IPS-NIHi7 (cell line): Measurements from ENCODE around the gene TOM1L2.
"Not testable (repeated sequence)": the region's sequence is repeated elsewhere in the genome, so short reads cannot be mapped to it uniquely, and the experiment has no call there.

Experiments used
- DNase-seq: peaks from one replicate; pipeline ENCODE4 v3.0.0; 2012; ENCODE audit warnings: mixed read lengths; ENCODE audit errors: extremely low spot score

The TOM1L2 gene

DNA sequence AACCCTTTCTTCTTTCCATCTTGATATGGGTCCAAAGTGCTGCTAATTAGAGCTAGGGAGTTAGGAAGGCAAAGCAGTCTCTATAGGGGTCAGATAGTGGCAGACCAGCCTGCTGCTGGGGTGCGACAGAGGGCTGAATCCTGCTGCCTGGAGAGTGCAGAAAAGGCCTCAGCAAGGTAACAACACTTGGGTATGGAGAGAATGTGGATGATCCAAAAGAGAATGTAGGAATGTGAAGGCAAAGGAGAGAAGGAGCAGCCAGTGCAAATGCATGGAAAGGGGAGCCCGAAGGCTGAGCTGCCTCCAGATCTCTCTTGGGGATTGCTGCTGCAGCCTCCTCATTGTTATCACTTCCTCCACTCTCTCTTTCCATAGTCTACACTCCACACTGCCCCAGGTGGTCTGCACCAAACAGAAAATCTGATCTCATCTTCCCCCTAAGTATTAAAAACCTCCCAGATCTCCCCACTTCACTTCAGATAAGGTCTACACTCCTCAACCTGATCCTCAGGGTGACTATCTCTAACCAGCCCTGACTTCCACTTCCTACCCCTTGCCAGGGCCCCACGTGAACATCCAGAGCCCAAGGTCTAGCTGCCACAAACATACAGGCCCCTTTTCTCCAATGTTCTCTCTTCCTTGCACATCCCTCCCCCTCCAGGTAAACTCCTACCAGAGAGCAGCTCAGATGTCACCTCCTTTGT lies 28.8 kb downstream of the TOM1L2 start:
- DNase-seq, result no peak

DNA sequence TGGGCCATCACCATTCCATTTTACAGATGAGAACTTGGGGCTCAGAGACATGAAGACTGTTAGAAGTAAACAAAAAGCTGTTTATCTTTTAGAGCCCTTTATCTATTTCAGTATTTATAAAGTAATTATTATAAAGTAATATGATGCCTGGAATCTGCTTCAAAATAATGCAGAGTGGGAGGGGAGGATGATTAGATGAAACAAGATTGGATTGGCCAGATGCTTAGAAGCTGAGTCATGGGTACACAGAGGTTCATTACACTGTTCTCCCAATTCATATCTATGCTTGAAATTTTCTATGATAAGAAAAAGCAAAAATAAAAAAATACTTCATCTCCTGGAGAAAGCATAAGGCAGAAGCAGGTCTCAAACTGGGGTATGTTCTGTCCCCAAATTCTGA lies 29.4 kb downstream of the TOM1L2 start:
- DNase-seq, result no peak

DNA sequence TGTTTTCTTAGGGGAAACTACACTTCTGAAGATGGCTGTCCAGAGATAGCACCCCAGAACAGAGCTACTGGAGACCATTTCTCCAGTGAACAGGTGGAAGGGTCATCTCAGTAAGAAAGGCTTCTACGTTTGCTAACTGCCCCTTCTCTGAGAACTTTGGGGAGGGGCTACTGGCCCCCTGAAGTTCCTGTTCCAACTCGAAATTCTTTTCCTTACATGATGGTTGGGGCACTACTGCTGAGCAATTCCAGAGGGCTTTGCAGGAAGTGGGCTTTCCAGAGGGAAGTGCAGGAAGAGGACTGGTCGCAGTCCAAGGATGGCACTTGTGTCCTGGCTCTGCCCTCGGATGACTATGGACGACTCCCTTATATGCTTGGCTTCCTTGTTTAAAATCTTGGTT lies 31.2 kb downstream of the TOM1L2 start:
- no peak for DNase-seq

DNA sequence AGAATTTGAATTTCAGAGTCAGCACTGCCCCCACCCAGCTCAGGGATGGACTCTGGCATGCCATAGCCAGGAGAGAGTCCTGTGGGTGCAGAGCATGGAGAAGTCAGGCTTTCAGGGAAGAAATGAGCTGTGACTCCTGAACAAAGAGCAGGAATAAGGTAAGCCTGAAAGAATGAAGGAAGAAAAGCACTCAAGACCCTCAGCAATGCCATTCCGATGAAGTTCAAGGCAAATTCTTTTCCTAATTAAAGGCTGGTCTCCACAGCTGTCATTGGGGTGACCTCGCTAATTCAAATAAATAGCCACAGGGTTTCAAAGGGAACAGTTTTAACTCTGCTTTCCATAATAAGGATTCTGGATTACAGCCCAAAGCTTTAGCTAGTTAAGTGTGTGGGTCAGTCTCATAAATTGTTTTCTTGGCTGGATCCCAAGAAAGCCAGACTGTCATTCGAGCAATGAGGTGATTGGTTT lies 31.7 kb downstream of the TOM1L2 start:
- no peak for DNase-seq

DNA sequence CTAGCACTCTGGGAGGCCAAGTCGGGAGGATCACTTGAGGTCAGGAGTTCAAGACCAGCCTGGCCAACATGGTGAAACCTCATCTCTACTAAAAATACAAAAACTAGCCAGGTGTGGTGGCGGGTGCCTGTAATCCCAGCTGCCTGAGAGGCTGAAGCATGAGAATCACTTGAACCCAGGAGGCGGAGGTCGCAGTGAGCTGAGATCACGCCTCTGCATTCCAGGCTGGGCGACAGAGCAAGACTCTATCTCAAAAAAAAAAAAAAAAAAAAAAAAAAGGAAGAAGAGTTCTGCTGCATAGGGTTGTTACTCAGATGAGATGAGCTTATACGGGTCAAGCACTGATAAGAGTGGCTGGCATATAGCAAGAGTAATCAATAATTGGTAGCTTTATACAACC lies 32.3 kb downstream of the TOM1L2 start:
- DNase-seq, result not testable (repeated sequence)

DNA sequence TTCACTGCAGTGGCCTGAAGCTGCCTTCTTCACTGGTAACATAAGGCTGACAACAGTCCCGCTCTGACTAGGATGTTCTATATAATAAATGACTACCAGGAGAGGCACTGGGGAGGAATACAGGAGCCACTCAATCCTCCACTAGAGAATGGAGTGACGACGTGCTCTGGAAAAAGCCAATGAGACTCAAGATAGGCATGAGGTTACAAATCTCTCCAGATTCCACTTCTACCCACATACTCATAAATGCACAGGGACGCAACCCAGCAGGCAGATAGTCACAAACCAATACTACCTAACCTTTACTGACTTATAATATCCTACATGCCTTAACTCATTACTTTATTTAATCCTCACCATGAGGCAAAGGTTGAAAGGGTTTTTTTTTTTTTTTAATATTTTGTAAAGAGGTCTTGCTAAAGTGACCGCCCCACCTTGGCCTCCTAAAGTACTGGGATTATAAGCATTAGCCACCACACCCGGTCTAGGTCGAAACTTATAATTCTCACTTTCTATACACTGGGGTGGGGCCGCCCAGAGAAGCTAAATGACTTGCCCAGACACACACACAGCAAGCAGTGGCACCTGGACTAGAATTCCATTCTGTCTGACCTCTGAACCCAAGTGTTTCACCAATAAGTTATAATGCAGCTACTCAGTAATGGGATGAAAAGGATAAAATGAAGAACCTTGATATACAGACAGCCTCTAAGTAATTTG lies 33.7 kb downstream of the TOM1L2 start:
- no peak for DNase-seq

DNA sequence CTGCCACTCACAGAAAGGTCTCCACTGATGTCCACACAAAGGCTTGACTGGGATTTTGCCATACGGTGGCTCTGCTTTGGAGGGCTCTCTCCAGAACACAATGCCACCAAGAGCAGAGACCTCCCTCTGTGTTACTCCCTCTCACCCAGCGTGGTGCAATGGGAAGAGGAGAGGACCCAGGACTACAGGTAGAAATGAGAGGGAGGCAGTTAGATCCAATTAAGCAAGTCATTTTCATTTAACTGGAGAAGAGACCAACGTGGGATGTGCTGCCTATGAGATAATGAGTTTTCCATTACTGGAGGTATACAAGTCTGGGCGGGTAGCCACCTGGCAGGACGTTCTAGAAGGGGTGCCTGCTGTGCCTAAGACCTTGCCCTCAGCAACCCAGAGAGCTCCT lies 34.2 kb downstream of the TOM1L2 start:
- DNase-seq, result no peak

DNA sequence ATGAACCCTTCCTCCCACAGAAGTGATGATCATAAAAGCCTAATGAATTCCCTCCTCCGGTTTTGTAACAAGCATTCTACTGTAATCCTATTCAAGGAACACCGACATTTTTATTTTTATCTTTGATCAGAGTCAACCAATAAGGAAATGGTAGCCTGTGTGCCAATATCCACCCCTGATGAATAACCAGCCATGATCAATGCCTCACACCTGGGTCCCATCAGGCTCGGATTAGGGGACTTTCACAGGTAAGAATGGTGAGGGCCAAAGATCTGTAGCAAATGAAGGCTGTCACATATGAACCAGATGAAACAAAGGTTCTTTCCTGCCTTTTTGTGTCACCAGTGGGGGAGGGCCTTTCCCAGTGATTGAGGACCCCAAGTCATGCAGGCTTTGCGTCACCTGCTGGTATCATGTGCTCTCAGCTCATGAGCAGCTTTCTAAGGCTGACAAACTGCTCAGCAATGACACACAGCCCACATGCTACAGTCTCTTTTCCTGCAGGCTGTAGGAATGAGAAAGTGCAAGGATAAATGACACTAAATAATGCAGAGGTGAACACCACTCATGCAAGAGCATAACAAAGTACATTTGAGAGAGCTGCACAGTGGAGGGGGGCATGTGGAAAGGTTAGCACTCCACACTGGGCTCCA lies 34.9 kb downstream of the TOM1L2 start:
- DNase-seq, result no peak

DNA sequence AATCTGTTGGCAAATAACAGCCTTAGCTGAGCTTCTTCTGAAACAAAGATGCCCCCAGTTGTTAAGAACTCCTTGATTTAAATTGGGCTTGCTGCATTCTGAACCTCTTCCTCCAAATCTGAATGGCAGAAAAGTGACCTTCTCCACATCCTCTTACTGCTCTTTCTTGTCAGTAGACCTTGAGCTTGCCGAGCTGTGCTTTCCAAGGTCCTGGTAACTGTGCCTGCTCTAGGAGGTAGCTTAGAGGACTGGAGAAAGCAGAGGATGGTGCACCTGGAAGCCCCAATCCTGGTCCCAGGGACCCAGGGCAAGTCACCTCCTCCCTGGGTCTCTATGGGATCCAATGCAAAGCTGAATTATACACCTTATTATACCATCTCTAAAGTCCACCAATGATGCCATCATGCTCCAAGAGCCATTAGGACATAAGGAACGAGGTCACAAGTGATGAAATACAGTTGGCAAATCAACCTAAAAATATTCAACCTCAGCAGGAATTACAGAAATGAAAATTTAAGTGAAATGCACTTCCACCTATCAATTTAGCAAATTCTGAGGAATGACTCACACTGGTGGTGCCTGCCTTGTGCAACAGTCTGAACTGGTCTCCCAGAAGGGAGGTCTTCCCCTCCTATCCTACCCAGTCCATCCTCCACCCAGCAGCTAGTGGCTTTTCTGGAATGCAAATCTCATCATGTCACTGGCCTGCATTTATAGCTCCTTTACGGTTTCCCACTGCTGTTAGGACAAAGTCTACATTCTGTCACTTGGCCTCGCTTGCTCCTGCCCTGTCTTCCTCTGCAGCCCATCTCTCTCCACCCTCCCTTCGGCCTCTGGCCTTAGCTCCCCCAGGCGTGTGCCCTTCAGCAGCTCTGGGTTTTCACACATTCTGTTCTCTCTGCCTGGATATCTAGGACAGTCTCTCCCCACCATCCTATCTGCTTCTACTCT lies 36.6 kb downstream of the TOM1L2 start:
- DNase-seq, result no peak

DNA sequence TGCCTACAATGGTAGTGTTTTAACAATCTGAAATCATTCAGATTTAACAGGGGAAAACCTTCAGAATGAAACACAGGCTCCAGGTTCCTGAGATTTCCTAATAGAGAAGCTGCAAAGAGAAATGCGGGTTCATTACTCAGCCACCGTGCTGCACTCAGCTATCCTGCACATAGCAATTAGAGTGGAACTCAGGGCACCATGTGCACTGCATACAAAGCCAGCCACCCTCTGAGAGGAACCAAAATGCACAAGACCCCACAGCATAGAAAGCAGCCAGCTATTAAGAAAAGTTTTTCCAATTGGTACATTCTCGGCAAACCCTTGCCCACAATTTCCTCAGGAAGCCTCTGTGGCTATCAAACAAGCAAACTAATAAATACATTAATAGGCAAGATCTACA lies 37.4 kb downstream of the TOM1L2 start:
- no peak for DNase-seq

DNA sequence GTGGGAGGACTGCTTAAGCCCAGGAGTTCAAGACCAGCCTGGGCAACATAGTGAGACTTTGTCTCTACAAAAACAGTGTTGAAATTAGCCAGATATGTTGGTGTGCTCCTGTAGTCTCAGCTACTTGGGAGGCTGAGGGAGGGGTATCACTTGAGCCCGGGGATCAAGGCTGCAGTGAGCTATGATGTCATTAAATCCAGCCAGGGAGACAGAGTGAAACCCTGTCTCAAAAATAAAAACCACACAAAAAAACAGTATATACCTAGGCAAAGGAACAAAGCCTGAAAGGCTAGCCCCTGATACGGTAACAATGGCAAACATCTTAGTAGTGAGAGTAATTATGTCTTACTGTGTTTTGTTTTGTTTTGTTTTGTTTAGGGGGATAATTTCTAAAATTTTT lies 38.0 kb downstream of the TOM1L2 start:
- no peak for DNase-seq

DNA sequence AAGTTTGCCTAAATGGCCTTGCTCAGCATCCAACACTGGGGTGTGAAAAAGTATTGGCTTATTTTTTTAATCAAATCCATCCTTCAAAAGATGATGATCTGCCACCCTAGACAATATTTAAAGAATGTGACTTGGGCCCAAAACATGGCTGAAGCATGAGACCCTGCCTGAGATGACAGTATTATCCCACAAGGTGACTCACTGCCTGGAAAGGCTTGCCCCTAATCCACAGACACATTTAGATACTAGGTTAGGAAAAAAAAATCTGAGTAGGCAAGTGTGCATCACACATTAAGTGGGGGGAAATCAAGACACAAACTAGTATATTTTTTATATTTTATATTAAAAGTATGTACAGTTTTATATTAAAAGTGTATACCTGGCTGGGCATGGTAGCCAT lies 38.4 kb downstream of the TOM1L2 start:
- DNase-seq, result no peak

DNA sequence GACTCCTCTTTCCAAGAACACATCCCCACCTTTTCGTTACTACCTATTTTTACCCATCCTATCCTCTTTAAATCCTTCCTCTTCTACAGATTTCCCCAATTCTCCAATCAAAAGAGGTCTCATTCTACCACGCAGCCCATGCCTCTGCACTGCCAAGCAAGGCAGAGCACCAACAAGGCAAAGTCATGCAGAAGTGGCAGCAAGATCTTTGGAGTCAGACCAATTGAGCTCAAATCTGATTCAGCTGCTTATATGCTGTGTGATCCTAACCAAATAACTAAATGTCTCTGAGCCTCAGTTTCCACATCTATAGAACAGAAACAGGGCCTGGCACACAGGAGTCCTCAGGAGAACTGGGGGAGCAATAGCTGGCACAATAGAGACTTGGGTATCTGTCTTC lies 41.0 kb downstream of the TOM1L2 start:
- no peak for DNase-seq

DNA sequence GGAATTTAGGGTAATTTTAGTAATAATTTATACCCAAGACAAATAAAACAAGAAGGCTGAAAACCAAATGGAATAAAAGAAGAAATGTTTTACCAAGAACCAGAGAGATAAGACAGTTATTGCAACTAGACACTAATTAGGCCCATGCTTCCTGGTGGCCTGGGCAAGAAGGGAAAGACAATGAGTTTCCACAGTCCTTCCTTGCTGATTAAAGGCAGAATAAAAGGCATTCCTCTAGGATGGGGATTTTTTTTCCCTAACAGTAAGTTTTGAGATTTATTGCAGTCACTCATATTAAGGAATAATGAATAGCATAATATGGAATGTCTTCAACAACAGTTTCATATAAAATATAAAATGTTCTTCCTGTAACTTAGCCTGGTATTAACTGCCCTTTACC lies 41.5 kb downstream of the TOM1L2 start:
- DNase-seq, result no peak

DNA sequence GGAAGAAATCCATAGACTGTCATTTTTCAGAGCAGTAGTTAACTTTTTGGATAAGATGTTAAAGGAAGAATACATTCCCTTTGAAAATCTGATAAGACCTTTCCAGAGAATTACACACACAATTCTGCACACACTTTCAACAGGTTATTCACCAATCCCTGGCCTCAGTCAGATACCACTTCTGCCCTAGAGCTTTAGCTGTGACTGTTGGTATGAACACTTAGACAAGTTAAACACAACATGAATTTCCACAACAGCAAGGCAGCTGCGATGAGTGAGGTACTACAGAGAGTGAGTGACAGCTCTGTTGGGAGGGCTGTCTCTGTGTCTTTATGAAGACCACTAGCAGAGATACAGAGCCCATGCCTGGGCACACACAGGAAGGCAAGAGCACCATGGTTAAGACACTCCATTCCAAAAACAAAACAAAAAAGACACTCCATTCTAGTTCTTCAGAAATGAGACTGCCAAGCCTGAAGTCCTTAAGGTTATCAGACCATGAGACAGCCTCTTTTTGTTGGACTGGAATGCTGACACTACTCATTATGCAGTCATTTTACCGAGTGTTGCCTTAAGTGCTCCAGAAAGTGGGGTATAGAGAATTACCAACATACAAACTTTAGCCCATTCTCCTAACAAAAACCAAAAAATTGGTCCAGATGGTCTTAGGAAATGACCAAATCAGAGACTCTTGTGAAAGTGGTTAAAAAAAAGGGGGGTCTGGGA lies 42.4 kb downstream of the TOM1L2 start:
- no peak for DNase-seq

DNA sequence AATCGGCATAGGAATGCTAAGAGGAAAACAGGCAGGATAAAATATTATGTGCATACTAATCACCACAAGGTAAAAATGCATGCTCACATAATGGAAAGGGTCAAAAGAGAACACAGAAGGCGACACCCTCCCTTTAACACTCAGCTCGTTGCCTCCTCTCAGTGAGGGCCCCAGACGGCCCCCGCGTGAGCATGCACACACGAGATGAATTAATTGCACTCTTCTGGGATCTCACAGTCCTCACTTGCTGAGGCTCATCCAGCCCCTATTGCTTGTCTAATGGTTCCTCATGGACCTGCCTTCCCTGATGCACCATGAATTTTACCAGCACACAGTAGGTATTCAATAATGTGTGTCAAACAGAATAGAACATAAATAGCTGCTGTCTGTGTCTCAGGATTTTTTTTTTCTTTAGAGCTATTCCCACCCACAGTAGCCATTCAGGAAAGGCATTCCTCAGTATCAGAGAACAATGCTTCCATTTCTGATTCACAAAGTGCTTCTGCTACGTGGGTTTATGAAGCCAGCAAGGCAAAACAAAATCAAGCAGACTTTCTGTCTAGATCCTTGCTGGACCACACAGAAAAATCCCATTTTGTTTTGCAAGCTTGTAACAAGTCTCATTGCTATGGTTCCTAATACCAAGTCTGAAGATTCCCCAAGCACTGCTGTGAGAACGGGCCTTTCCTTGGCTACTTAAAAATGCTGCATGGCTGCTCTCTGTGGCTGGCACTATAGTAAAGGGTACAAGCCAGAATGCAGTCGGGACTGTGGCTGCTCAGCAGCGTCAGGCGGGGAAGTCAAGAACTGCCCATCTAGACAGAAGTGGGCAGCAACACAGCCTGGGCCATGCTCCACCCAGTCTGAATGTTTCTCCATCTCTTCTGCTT lies 43.6 kb downstream of the TOM1L2 start:
- DNase-seq, result no peak

DNA sequence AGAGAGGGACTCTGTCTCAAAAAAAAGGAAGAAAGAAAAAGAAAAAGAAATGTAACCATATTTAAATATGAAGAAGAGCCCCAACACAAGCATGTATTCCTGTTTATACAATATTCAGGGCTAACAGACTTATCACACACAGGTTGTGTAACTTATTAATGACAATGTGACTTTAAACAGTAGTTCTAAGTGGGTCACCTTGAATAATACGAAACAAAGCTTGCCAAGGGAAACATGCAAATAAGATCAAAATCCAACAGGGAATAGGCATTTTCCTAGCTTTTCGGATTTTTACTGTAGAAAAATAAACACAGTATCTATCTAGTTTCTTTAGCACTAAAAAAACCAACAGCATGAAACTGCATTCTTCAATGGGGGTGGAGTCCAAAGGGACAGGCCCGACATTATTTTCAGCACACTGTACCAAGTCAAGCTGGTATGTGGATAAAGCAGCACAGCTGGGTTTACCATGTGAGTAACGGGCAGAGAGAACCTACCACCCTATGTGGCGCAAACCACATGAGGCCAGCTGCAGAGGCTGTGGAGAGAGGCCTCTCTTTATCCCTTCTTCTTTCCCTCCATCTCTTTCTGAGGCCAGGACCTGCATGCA lies 45.3 kb downstream of the TOM1L2 start:
- DNase-seq, result no peak

DNA sequence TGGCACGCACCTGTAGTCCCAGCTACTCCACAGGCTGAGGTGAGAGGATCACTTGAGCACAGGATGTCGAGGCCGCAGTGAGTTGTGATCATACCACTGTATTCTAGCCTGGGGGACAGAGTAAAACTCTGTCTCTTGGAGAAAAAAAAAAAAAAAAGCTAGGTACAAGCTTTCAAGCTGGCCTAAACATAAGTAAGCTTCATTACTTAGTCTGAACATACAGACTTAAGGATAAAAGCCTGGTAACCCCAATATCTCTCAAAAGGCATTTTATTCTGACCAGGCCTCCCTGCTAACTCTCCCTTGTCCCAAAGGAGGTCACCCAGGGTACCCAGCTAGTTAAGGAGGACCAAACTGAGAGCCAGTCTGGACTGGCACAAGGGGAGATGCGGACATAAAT lies 46.2 kb downstream of the TOM1L2 start:
- no peak for DNase-seq

DNA sequence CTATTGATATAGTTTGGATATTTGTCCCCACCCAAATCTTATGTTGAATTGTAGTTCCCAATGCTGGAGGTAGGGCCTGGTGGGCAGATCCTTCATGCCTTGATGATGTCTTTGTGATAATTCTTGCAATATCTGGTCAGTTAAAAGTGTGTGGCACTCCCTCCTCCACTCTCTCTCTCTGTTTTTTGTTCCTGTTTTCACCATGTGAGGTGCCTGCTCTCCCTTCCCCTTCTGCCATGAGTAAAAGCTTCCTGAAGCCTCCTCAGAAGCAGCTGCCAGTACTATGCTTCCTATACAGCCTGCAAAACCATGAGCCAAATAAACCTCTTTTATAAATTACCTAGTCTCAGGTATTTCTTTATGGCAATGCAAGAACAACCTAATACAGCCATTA lies 47.3 kb downstream of the TOM1L2 start:
- no peak for DNase-seq
